Measurements from ENCODE around the gene ABCB11. TPM values are rescaled to one million over a fixed set of nuclear protein-coding genes. Genes with fewer than 3 reads are reported as not detected.

The ABCB11 gene
- polyA plus RNA-seq, 3 donors: not detected

DNA sequence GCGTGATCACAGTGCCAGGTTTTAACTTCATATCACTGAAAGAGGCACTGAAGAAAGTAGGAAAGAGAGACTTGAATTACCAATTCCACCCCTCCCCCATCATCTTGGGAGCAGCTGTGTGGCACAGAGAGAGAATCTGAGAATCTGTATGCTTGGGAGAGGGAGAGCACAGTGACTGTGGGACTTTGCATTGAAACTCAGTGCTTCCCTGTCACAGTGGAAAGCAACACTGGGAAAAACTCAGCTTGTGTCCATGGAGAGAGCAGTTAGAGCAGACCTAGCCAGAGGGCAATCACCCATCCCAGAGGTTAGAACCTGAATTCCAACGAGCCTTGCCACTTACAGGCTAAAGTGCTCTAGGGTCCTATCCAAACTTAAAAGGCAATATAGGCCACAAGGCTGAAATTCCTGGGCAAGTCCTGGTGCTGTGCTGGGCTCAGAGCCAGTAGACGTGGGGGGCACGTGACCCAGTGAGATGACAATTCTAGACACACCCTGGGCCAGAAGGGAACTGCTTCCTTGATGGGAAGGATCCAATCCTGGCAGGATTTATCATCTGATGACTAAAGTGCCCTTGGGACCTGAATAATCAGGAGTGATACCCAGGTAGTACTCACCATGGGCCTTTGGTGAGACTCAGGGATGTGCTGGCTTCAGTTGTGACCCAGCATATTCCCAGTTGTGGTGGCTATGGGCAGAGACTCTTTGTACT, 15.5 kb upstream of the ABCB11 start:
- Histone ChIP-seq H3K4me2 (replicated peaks; ENCODE audit: extremely low read depth, low read length, poor library complexity, severe bottlenecking) (no peak overlapping the region), H3K9me3 (replicated peaks in 1 of 2; ENCODE audit: control insufficient read depth in 1 of 2, insufficient read depth in 1 of 2, low read length in 2 of 2) (peaks cover 15 to 19% of the 10 kb centered on the region in 2 donors), H3K79me2 (ENCODE audit: insufficient read depth, low read length) (no peaks in the 10 kb centered on the region), H3K4me1 (ENCODE audit: control insufficient read depth in 1 of 2, insufficient read depth in 2 of 2, low read length in 2 of 2) (peaks cover 21 to 37% of the 10 kb centered on the region in 2 donors), H3K4me3 (replicated peaks in 1 of 3; ENCODE audit: low read depth in 2 of 3, low read length in 3 of 3) (no peak overlapping the region), H3K36me3 (replicated peaks in 1 of 2; ENCODE audit: control insufficient read depth in 1 of 2, insufficient read depth in 2 of 2, low read length in 2 of 2) (no peaks in the 10 kb centered on the region), H3K27ac (ENCODE audit: low read depth in 1 of 2, low read length in 2 of 2) (no peak overlapping the region), H2AFZ (ENCODE audit: insufficient read depth, low read depth, low read length, poor library complexity, severe bottlenecking) (no peak overlapping the region), H3K9ac (ENCODE audit: insufficient read depth, low read length, poor library complexity, severe bottlenecking) (no peak overlapping the region), H3K27me3 (ENCODE audit: control insufficient read depth in 2 of 2, insufficient read depth in 2 of 2, low read length in 2 of 2) (no peaks in the 10 kb centered on the region), H4K20me1 (ENCODE audit: insufficient read depth, low read length) (no peaks in the 10 kb centered on the region)
- Mint-ChIP-seq H3K9me3 (peaks cover 24 to 36% (median 29%) of the 10 kb centered on the region in 7 donors), H3K4me3 (no peak overlapping the region), H3K4me1 (peaks cover 38% of the 10 kb centered on the region), H3K27ac (peak overlapping the region in 2 of 7 donors; percentile 66 to 81), H3K36me3 (peaks cover 5 to 21% of the 10 kb centered on the region in 2 donors), H3K27me3 (ENCODE audit: low read depth in 3 of 3) (peaks cover 0 to 2% (median 0%) of the 10 kb centered on the region in 3 donors)
- TF ChIP-seq, protein P1, sequence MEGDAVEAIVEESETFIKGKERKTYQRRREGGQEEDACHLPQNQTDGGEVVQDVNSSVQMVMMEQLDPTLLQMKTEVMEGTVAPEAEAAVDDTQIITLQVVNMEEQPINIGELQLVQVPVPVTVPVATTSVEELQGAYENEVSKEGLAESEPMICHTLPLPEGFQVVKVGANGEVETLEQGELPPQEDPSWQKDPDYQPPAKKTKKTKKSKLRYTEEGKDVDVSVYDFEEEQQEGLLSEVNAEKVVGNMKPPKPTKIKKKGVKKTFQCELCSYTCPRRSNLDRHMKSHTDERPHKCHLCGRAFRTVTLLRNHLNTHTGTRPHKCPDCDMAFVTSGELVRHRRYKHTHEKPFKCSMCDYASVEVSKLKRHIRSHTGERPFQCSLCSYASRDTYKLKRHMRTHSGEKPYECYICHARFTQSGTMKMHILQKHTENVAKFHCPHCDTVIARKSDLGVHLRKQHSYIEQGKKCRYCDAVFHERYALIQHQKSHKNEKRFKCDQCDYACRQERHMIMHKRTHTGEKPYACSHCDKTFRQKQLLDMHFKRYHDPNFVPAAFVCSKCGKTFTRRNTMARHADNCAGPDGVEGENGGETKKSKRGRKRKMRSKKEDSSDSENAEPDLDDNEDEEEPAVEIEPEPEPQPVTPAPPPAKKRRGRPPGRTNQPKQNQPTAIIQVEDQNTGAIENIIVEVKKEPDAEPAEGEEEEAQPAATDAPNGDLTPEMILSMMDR (IDR thresholded peaks at IDR 0.05): no peak
- WGBS (ENCODE audit: insufficient coverage): 81% methylated on average over 3 of the region's 4 CpGs
- intact Hi-C loops (cut with micrococcal nuclease): loop anchor here in 1 of 2 donors (10.0 kb wide), 1 partner anchor 58 kb away; no protein-coding TSS in a partner anchor
- DNase-seq: no peak

DNA sequence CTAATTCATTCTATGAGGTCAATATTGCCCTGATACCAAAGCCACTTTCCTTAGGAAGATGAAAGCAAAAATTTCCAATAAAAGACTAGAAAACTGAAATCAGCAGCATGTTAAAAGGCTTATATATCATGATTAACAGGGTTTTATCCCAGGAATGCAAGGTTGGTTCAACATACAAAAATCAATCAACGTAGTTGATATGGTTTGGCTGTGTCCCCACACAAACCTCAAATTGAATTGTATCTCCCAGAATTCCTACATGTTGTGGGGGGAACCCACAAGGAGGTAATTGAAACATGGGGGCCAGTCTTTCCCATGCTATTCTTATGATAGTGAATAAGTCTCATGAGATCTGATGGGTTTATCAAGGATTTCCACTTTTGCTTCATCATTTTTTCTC, 11.7 kb upstream of the ABCB11 start:
- Mint-ChIP-seq H3K9me3 (peaks cover 21 to 34% (median 29%) of the 10 kb centered on the region in 7 donors), H3K36me3 (peaks cover 0 to 13% of the 10 kb centered on the region in 2 donors), H3K4me3 (no peak overlapping the region), H3K27me3 (ENCODE audit: low read depth in 3 of 3) (peaks cover 0 to 2% (median 0%) of the 10 kb centered on the region in 3 donors), H3K27ac (no peak overlapping the region), H3K4me1 (peaks cover 36% of the 10 kb centered on the region)
- DNase-seq: no peak
- Histone ChIP-seq H3K9me3 (replicated peaks in 1 of 2; ENCODE audit: control insufficient read depth in 1 of 2, insufficient read depth in 1 of 2, low read length in 2 of 2) (peaks cover 15 to 19% of the 10 kb centered on the region in 2 donors), H3K36me3 (replicated peaks in 1 of 2; ENCODE audit: control insufficient read depth in 1 of 2, insufficient read depth in 2 of 2, low read length in 2 of 2) (no peaks in the 10 kb centered on the region), H3K27ac (ENCODE audit: low read depth in 1 of 2, low read length in 2 of 2) (no peak overlapping the region), H3K4me3 (replicated peaks in 1 of 3; ENCODE audit: low read depth in 2 of 3, low read length in 3 of 3) (no peak overlapping the region), H3K9ac (ENCODE audit: insufficient read depth, low read length, poor library complexity, severe bottlenecking) (no peak overlapping the region), H2AFZ (ENCODE audit: insufficient read depth, low read depth, low read length, poor library complexity, severe bottlenecking) (no peak overlapping the region), H3K4me2 (replicated peaks; ENCODE audit: extremely low read depth, low read length, poor library complexity, severe bottlenecking) (no peak overlapping the region), H3K79me2 (ENCODE audit: insufficient read depth, low read length) (no peaks in the 10 kb centered on the region), H3K27me3 (ENCODE audit: control insufficient read depth in 2 of 2, insufficient read depth in 2 of 2, low read length in 2 of 2) (no peaks in the 10 kb centered on the region), H4K20me1 (ENCODE audit: insufficient read depth, low read length) (no peaks in the 10 kb centered on the region), H3K4me1 (ENCODE audit: control insufficient read depth in 1 of 2, insufficient read depth in 2 of 2, low read length in 2 of 2) (peaks cover 33 to 38% of the 10 kb centered on the region in 2 donors)
- intact Hi-C loops (cut with micrococcal nuclease): loop anchor here in 1 of 2 donors (10.0 kb wide), 1 partner anchor 62 kb away; no protein-coding TSS in a partner anchor
- TF ChIP-seq, protein P1 (IDR thresholded peaks at IDR 0.05): no peak
- WGBS (ENCODE audit: insufficient coverage): no CpG with 5 or more reads among the region's 1 CpG

Data from CD14-positive monocyte (primary cell).